Pancreas (tissue), 10 donors: ENCODE data around the gene RASL10A. TPM values are rescaled to one million over a fixed set of nuclear protein-coding genes. Genes with fewer than 3 reads are reported as not detected.

Experiments used
- ATAC-seq, 4 donors: fragments of 200-7000 bp; cut with Tn5 transposase; one replicate each; pipeline versions ENCODE4 v1.8.0 to v1.9.1; 2020; ENCODE audit warnings: mild to moderate bottlenecking in 4 of 4, moderate library complexity in 4 of 4
- DNase-seq, 6 donors: peaks; one replicate each; pipeline ENCODE4 v3.0.0-alpha.2; 2020
- FAIRE-seq: peaks from 2 replicates; lab custom pipeline; 2012; peaks lifted over from hg19 to GRCh38; lab: Jason Lieb, UNC
- H3K27ac ChIP-seq, 4 donors: fragments of 200-600 bp; sonication (generic); 1 replicate in 3 of 4; 2 replicates in 1 of 4; pipeline versions ENCODE4 v1.5.0 to v1.8.0; 2020
- H3K27me3 ChIP-seq, 4 donors: fragments of 200-600 bp; one replicate each; pipeline ENCODE4 v1.8.0; 2021
- H3K36me3 ChIP-seq, 3 donors: fragments of 200-600 bp; sonication (generic) in 1 of 3; one replicate each; pipeline versions ENCODE4 v1.5.0 to v1.8.0; 2020 to 2021
- H3K4me1 ChIP-seq, 3 donors: fragments of 200-600 bp; one replicate each; pipeline ENCODE4 v1.8.0; 2021
- H3K4me3 ChIP-seq, 4 donors: fragments of 200-600 bp; sonication (generic) in 2 of 4; one replicate each; pipeline versions ENCODE4 v1.5.0 to v1.8.0; 2020 to 2021
- H3K9me3 ChIP-seq, 4 donors: fragments of 200-600 bp; one replicate each; pipeline ENCODE4 v1.8.0; 2021
- CTCF ChIP-seq, 4 donors: fragments of 200-600 bp; sonication (generic) in 3 of 4; IDR thresholded peaks; one replicate each; pipeline versions ENCODE4 v1.5.0 to v1.8.0; 2021; ENCODE audit warnings: antibody characterized with exemption in 4 of 4
- WGBS, 2 donors: extraction: QIAGEN DNeasy Blood & Tissue Kit; methylation state at CpG; one replicate each; pipeline ENCODE4 v1.1.7; 2013; 5-methylcytosine and 5-hydroxymethylcytosine counted together
- intact Hi-C, 3 donors: fragments of 100-400 bp; cut with DNase I; formaldehyde crosslinking; loops; one replicate each; pipeline versions ENCODE4 v1.11.1 to v1.14.2; 2022
- polyA plus RNA-seq, 2 donors: library from polyadenylated mRNA; stranded (reverse); fragments of 200-250 nt; gene quantifications; one replicate each; pipeline ENCODE4 v1.2.3, GENCODE V29; 2013
- total RNA-seq, 6 donors: library from RNA; stranded (reverse); fragmentation: NEBNext Ultra II Directional in 4 of 6; extraction: Animal tissue kit (Norgen Biotek cat#: 25700) in 4 of 6; gene quantifications; one replicate each; pipeline versions ENCODE4 v1.2.1 to v1.2.4, GENCODE V29; 2021 to 2023
- donor health status: healthy with polysubstance abuse.
- donor health status: DM: no; HTN: no; CAD: no; lungs with moderate emphysema.
- donor health status: DM: no; HTN: no; CAD: no.
- donor health status: control.
- donor health status: control.
- donor health status: Bipolar disorder and iron deficiency.
- donor health status: DM: yes; HTN: yes; CAD: no.
- donor health status: DM: no; HTN: no; CAD: no.
- donor health status: DM: no; HTN: no; CAD: no.
- donor health status: DM: yes; HTN: yes; CAD: no.

The RASL10A gene
- total and polyA plus RNA-seq, 8 donors = 0.24 to 4.4 (median 0.57) TPM

GRCh38 chr22:29313576-29314466, 1.7 kb downstream of the RASL10A start:
- ATAC-seq (no peak), FAIRE-seq (no peak), DNase-seq (peak in 2 of 6 donors; percentile 57 to 74)
- TF ChIP-seq CTCF (IDR thresholded peaks at IDR 0.05) = no peak
- H3K27ac ChIP-seq = no peak overlapping the region
- WGBS, 2 donors = 21 to 22% methylated on average over 48 to 51 of the region's 51 CpGs
- no peaks in the 10 kb centered on the region for H3K9me3 ChIP-seq
- no peak overlapping the region for H3K4me3 ChIP-seq
- H3K4me1 ChIP-seq = peaks cover 0 to 40% (median 7%) of the 10 kb centered on the region in 3 donors
- intact Hi-C loops = no loop called here
- H3K27me3 ChIP-seq = peaks cover 0 to 10% (median 4%) of the 10 kb centered on the region in 4 donors
- no peaks in the 10 kb centered on the region for H3K36me3 ChIP-seq

GRCh38 chr22:29313126-29313575, 2.3 kb downstream of the RASL10A start:
- WGBS, 2 donors = 20 to 24% methylated on average over 38 to 44 of the region's 44 CpGs
- H3K9me3 ChIP-seq = no peaks in the 10 kb centered on the region
- peaks cover 0 to 10% (median 4%) of the 10 kb centered on the region in 4 donors for H3K27me3 ChIP-seq
- no peak for DNase-seq
- no peak overlapping the region for H3K27ac ChIP-seq
- intact Hi-C loops = no loop called here
- ATAC-seq = peak in 1 of 4 donors; percentile 1
- no peak for FAIRE-seq
- no peak overlapping the region for H3K4me3 ChIP-seq
- peak; percentile 10 to 42 (median 36) for TF ChIP-seq CTCF (IDR thresholded peaks at IDR 0.05)
- peaks cover 0 to 42% (median 13%) of the 10 kb centered on the region in 3 donors for H3K4me1 ChIP-seq
- no peaks in the 10 kb centered on the region for H3K36me3 ChIP-seq

- H3K27me3 ChIP-seq = peaks cover 0 to 10% (median 4%) of the 10 kb centered on the region in 4 donors
- no peak overlapping the region for H3K27ac ChIP-seq
- intact Hi-C loops = no loop called here
- no peaks in the 10 kb centered on the region for H3K9me3 ChIP-seq
- no peaks in the 10 kb centered on the region for H3K36me3 ChIP-seq
- TF ChIP-seq CTCF (IDR thresholded peaks at IDR 0.05) = no peak
- peak in 3 of 6 donors; percentile 37 to 62 (median 51) for DNase-seq
- WGBS, 2 donors = 91 to 93% methylated on average over 25 of the region's 25 CpGs
- no peak for ATAC-seq
- H3K4me1 ChIP-seq = peaks cover 0 to 42% (median 20%) of the 10 kb centered on the region in 3 donors
- no peak overlapping the region for H3K4me3 ChIP-seq
- no peak for FAIRE-seq
Observed at GRCh38 chr22:29312218-29313125, 3.0 kb downstream of the RASL10A start.

- WGBS, 2 donors = 76 to 84% methylated on average over 48 to 50 of the region's 50 CpGs
- Histone ChIP-seq H3K4me3 (no peak overlapping the region), H3K9me3 (no peaks in the 10 kb centered on the region), H3K27ac (peak overlapping the region in 1 of 4 donors; percentile 54), H3K36me3 (no peaks in the 10 kb centered on the region), H3K27me3 (peaks cover 0 to 10% (median 4%) of the 10 kb centered on the region in 4 donors), H3K4me1 (peaks cover 0 to 42% (median 20%) of the 10 kb centered on the region in 3 donors)
- intact Hi-C loops = no loop called here
- ATAC-seq = no peak
- no peak for TF ChIP-seq CTCF (IDR thresholded peaks at IDR 0.05)
- FAIRE-seq = no peak
- DNase-seq = peak in 4 of 6 donors; percentile 42 to 86 (median 69)
Observed at GRCh38 chr22:29311464-29312217, 3.9 kb downstream of the RASL10A start.
